ENCODE measurements around the gene SEC31A.

DNA sequence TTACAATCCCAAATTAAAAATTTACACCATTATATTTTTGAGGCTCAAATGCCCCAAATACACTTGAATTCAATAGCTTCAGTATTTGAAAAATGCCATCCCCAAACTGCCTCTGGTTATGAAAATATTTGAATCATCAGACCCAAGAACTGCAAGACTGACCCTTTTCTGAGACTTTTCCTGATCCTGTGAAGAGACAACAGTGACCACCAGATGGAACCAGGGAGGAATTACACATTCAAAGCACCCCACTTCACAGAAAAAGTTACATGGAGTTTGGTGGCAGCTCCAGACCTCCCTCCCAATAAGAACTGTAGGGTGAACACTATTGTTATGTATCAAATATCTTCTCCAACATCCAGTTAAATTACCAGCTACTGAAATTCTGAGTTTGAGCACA, 48.4 kb downstream of the SEC31A start:
- TF ChIP-seq TAF1 (IDR thresholded peaks at IDR 0.05; ENCODE audit: borderline replicate concordance, low read depth, low read length): no peak
- no peak for TF ChIP-seq SIN3A (IDR thresholded peaks at IDR 0.05; ENCODE audit: borderline replicate concordance, low read depth, low read length)
- TF ChIP-seq, protein P1, sequence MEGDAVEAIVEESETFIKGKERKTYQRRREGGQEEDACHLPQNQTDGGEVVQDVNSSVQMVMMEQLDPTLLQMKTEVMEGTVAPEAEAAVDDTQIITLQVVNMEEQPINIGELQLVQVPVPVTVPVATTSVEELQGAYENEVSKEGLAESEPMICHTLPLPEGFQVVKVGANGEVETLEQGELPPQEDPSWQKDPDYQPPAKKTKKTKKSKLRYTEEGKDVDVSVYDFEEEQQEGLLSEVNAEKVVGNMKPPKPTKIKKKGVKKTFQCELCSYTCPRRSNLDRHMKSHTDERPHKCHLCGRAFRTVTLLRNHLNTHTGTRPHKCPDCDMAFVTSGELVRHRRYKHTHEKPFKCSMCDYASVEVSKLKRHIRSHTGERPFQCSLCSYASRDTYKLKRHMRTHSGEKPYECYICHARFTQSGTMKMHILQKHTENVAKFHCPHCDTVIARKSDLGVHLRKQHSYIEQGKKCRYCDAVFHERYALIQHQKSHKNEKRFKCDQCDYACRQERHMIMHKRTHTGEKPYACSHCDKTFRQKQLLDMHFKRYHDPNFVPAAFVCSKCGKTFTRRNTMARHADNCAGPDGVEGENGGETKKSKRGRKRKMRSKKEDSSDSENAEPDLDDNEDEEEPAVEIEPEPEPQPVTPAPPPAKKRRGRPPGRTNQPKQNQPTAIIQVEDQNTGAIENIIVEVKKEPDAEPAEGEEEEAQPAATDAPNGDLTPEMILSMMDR (IDR thresholded peaks at IDR 0.05): peak; percentile 58
- TF ChIP-seq, protein P2, sequence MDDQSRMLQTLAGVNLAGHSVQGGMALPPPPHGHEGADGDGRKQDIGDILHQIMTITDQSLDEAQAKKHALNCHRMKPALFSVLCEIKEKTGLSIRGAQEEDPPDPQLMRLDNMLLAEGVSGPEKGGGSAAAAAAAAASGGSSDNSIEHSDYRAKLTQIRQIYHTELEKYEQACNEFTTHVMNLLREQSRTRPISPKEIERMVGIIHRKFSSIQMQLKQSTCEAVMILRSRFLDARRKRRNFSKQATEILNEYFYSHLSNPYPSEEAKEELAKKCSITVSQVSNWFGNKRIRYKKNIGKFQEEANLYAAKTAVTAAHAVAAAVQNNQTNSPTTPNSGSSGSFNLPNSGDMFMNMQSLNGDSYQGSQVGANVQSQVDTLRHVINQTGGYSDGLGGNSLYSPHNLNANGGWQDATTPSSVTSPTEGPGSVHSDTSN (IDR thresholded peaks at IDR 0.05): no peak
- TF ChIP-seq, protein P3, sequence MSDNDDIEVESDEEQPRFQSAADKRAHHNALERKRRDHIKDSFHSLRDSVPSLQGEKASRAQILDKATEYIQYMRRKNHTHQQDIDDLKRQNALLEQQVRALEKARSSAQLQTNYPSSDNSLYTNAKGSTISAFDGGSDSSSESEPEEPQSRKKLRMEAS (IDR thresholded peaks at IDR 0.05; ENCODE audit: low read depth): no peak
- no peak for TF ChIP-seq EZH2phosphoT487 (IDR thresholded peaks at IDR 0.05; ENCODE audit: borderline replicate concordance, low read depth)

Measured in SK-N-SH (cell line).